ENCODE results near the gene TRAPPC8.

DNA sequence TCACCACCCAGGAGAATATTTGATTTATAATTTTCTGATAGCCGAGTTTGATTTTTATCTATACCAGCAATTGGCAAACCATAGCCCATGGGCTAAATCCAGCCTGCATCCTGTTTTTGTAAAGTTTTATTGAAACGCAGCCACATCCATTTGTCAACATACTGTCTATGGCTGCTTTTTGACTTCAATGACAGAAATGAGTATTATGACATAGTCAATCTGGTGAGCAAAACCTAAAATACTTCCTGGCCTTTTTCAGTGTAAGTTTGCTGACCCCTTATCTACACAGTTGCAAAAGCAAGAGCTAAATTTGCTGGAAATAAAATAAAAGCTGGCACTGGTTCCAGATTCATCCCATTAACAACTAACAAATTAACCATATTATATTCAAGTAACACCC is 102.4 kb downstream of the TRAPPC8 start:
- TF ChIP-seq, protein P1, sequence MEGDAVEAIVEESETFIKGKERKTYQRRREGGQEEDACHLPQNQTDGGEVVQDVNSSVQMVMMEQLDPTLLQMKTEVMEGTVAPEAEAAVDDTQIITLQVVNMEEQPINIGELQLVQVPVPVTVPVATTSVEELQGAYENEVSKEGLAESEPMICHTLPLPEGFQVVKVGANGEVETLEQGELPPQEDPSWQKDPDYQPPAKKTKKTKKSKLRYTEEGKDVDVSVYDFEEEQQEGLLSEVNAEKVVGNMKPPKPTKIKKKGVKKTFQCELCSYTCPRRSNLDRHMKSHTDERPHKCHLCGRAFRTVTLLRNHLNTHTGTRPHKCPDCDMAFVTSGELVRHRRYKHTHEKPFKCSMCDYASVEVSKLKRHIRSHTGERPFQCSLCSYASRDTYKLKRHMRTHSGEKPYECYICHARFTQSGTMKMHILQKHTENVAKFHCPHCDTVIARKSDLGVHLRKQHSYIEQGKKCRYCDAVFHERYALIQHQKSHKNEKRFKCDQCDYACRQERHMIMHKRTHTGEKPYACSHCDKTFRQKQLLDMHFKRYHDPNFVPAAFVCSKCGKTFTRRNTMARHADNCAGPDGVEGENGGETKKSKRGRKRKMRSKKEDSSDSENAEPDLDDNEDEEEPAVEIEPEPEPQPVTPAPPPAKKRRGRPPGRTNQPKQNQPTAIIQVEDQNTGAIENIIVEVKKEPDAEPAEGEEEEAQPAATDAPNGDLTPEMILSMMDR (IDR thresholded peaks at IDR 0.05; ENCODE audit: insufficient read depth, low read depth, low read length), result no peak
- no peak for TF ChIP-seq EZH2 (IDR thresholded peaks at IDR 0.05; ENCODE audit: insufficient read depth, low read length)
